ENCODE measurements around the gene RAB1B. TPM values are rescaled to one million over a fixed set of nuclear protein-coding genes. Genes with fewer than 3 reads are reported as not detected.
A peak's percentile ranks its signal among the peaks of the same experiment; 100 is the strongest.

The RAB1B gene
- total RNA-seq, 1 donor from 2014 or later, result 138 TPM

GRCh38 chr11:66291706-66292542 is 23.5 kb downstream of the RAB1B start, which contains the start of gene TMEM151A:
TSS of gene TMEM151A (plus strand) at chr11:66291894. CDS start at chr11:66292014, 120 bp downstream.
- no peak for DNase-seq
- Histone ChIP-seq H3K36me3 (no peaks in the 10 kb centered on the region), H3K4me3 (peak within 1 kb of the TSS; percentile 34), H3K9me3 (no peaks in the 10 kb centered on the region), H3K4me1 (peaks cover 22% of the 10 kb centered on the region), H3K27ac (no peak within 1 kb of the TSS), H3K27me3 (peaks cover 32% of the 10 kb centered on the region)
- ATAC-seq, result no peak
- TF ChIP-seq, protein P1, sequence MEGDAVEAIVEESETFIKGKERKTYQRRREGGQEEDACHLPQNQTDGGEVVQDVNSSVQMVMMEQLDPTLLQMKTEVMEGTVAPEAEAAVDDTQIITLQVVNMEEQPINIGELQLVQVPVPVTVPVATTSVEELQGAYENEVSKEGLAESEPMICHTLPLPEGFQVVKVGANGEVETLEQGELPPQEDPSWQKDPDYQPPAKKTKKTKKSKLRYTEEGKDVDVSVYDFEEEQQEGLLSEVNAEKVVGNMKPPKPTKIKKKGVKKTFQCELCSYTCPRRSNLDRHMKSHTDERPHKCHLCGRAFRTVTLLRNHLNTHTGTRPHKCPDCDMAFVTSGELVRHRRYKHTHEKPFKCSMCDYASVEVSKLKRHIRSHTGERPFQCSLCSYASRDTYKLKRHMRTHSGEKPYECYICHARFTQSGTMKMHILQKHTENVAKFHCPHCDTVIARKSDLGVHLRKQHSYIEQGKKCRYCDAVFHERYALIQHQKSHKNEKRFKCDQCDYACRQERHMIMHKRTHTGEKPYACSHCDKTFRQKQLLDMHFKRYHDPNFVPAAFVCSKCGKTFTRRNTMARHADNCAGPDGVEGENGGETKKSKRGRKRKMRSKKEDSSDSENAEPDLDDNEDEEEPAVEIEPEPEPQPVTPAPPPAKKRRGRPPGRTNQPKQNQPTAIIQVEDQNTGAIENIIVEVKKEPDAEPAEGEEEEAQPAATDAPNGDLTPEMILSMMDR (IDR thresholded peaks at IDR 0.05), result no peak
- intact Hi-C loops (cut with DNase I), result no loop called here

DNA sequence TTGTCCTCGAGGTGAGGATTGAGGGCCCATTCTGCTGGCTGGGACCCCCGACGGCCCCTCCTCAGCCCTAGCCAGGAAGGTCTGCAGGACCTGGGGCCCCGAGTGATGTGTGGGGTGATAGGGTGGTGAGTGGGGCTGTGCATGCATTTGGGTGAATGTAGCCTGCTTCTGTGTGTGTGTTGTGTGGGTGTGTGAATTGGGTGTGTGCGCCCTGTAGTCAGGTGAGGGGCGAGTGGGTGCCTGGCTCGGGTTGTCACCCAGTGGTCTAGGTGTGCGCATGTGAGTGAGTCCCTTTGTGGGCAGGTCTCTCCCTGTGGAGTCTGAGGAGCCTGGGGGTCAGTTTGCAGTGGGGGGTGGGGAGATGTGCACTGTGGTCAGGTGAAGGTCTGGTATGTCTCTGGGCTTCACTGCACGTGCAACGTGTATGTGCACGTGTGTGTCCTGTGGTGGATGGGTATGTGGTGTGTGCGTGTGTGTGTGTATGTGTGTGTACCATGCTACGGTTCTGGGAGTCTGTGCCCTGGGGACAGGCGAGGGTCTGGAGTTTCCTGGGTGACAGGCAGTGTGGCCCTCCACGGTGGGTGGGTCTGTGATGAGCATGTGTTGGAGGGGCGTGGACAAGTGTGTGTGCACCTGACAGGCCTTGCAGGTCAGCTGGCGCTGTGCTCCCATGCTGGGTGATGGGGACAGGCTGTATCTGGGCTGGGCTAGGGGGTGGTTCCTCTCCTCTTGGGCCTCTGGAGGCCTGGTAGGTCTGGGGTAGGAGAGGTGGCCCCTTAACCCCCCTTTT is 24.3 kb downstream of the RAB1B start:
- Histone ChIP-seq H3K36me3 (no peaks in the 10 kb centered on the region), H3K27me3 (peaks cover 32% of the 10 kb centered on the region), H3K4me1 (peaks cover 20% of the 10 kb centered on the region), H3K9me3 (no peaks in the 10 kb centered on the region), H3K4me3 (no peak overlapping the region), H3K27ac (no peak overlapping the region)
- intact Hi-C loops (cut with DNase I), result no loop called here
- TF ChIP-seq, protein P1 (IDR thresholded peaks at IDR 0.05), result no peak
- ATAC-seq, result no peak
- no peak for DNase-seq

DNA sequence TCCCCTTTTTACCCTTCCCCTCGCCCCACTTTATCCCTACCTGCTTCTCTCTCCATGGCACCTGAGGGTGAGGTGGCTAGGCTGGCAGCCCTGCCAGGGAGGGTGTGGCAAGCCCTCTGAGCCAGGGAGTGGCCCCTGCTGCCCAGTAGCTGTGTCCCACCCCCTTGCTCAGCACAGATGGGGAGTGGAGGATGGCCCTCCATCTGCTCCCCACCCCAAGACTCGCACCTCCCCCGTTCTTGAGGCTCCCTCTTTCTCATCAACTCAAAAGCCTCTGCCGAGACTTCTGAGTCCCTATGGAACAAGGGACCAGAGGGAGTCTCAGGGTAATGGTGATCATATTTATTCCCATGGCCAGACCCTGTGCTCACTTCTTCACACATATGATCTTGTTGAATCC is 24.9 kb downstream of the RAB1B start:
- Histone ChIP-seq H3K4me3 (no peak overlapping the region), H3K27me3 (peaks cover 32% of the 10 kb centered on the region)

GRCh38 chr11:66293777-66294625 is 25.6 kb downstream of the RAB1B start:
- ATAC-seq (no peak), DNase-seq (no peak)
- TF ChIP-seq, protein P1 (IDR thresholded peaks at IDR 0.05), result no peak
- Histone ChIP-seq H3K4me1 (peaks cover 14% of the 10 kb centered on the region), H3K27me3 (peaks cover 32% of the 10 kb centered on the region), H3K27ac (no peak overlapping the region), H3K4me3 (no peak overlapping the region), H3K9me3 (no peaks in the 10 kb centered on the region), H3K36me3 (no peaks in the 10 kb centered on the region)
- intact Hi-C loops (cut with DNase I), result no loop called here

More for the DNA sequence above, 24.9 kb downstream of the RAB1B start:
- Histone ChIP-seq H3K9me3 (no peaks in the 10 kb centered on the region), H3K27ac (no peak overlapping the region), H3K4me1 (peaks cover 14% of the 10 kb centered on the region), H3K36me3 (no peaks in the 10 kb centered on the region)
- TF ChIP-seq, protein P1 (IDR thresholded peaks at IDR 0.05), result no peak
- no peak for DNase-seq
- ATAC-seq, result no peak
- intact Hi-C loops (cut with DNase I), result no loop called here

All from upper lobe of right lung (tissue), 1 donor.